Measurements from ENCODE around the gene KIAA0232. TPM values are rescaled to one million over a fixed set of nuclear protein-coding genes. Genes with fewer than 3 reads are reported as not detected.

Gene KIAA0232
- total RNA-seq, 4 donors from 2014 or later = 27.6 to 34.1 (median 32.7) TPM

GRCh38 chr4:6747294-6748051 is 35.1 kb upstream of the KIAA0232 start:
- H3K4me1 ChIP-seq = peaks cover 49% of the 10 kb centered on the region
- no peak overlapping the region for H3K4me3 ChIP-seq
- H3K36me3 ChIP-seq = no peaks in the 10 kb centered on the region
- 35% methylated on average over 7 of the region's 11 CpGs for WGBS
- no peak for DNase-seq (ENCODE audit: low spot score in 2 of 2)
- H3K27me3 ChIP-seq = no peaks in the 10 kb centered on the region
- TF ChIP-seq EP300 (IDR thresholded peaks at IDR 0.05) = no peak
- no peak for TF ChIP-seq POLR2A (IDR thresholded peaks at IDR 0.05)
- no peak for TF ChIP-seq POLR2AphosphoS5 (IDR thresholded peaks at IDR 0.05)
- no peak for TF ChIP-seq CTCF (IDR thresholded peaks at IDR 0.05)
- H3K27ac ChIP-seq = peak overlapping the region; percentile 36
- H3K9me3 ChIP-seq = no peaks in the 10 kb centered on the region

- Histone ChIP-seq H3K36me3 (no peaks in the 10 kb centered on the region), H3K27ac (no peak overlapping the region), H3K4me1 (peaks cover 53% of the 10 kb centered on the region), H3K4me3 (no peak overlapping the region), H3K27me3 (no peaks in the 10 kb centered on the region), H3K9me3 (no peaks in the 10 kb centered on the region)
- no peak for DNase-seq (ENCODE audit: low spot score in 2 of 2)
- no peak for TF ChIP-seq POLR2AphosphoS5 (IDR thresholded peaks at IDR 0.05)
- TF ChIP-seq POLR2A (IDR thresholded peaks at IDR 0.05) = no peak
- no peak for TF ChIP-seq EP300 (IDR thresholded peaks at IDR 0.05)
- no peak for TF ChIP-seq CTCF (IDR thresholded peaks at IDR 0.05)
- WGBS = 85% methylated on average over 4 of the region's 9 CpGs
These were observed 34.2 kb upstream of the KIAA0232 start for GRCh38 chr4:6748286-6748685.

- no peak overlapping the region for H3K4me3 ChIP-seq
- H3K27me3 ChIP-seq = no peaks in the 10 kb centered on the region
- 11% methylated on average over 15 of the region's 25 CpGs for WGBS
- no peaks in the 10 kb centered on the region for H3K9me3 ChIP-seq
- H3K27ac ChIP-seq = peak overlapping the region; percentile 61
- peaks cover 53% of the 10 kb centered on the region for H3K4me1 ChIP-seq
- TF ChIP-seq POLR2A (IDR thresholded peaks at IDR 0.05) (no peak), EP300 (IDR thresholded peaks at IDR 0.05) (no peak), POLR2AphosphoS5 (IDR thresholded peaks at IDR 0.05) (no peak), CTCF (IDR thresholded peaks at IDR 0.05) (no peak)
- peak; percentile 88 to 89 for DNase-seq (ENCODE audit: low spot score in 2 of 2)
- no peaks in the 10 kb centered on the region for H3K36me3 ChIP-seq
These were observed 33.0 kb upstream of the KIAA0232 start for GRCh38 chr4:6749340-6750171.

- Histone ChIP-seq H3K4me1 (peaks cover 53% of the 10 kb centered on the region), H3K27ac (peak overlapping the region; percentile 61)
- DNase-seq (ENCODE audit: low spot score in 2 of 2) = no peak
These were observed 32.0 kb upstream of the KIAA0232 start for GRCh38 chr4:6750286-6751221.

More at GRCh38 chr4:6750286-6751221, 32.0 kb upstream of the KIAA0232 start:
- TF ChIP-seq CTCF (IDR thresholded peaks at IDR 0.05) (no peak), POLR2A (IDR thresholded peaks at IDR 0.05) (no peak), EP300 (IDR thresholded peaks at IDR 0.05) (no peak), POLR2AphosphoS5 (IDR thresholded peaks at IDR 0.05) (no peak)
- WGBS = 71% methylated on average over 17 of the region's 23 CpGs
- no peaks in the 10 kb centered on the region for H3K36me3 ChIP-seq
- H3K9me3 ChIP-seq = no peaks in the 10 kb centered on the region
- no peaks in the 10 kb centered on the region for H3K27me3 ChIP-seq
- no peak overlapping the region for H3K4me3 ChIP-seq

Measured in suprapubic skin (tissue), 4 donors.